AG08395 (cell line): ENCODE measurements around the gene RARS2.
A peak's percentile ranks its signal among the peaks of the same experiment; 100 is the strongest.
"Not testable (repeated sequence)": the region's sequence is repeated elsewhere in the genome, so short reads cannot be mapped to it uniquely, and the experiment has no call there.

ENCODE experiments used
- DNase-seq: peaks from one replicate; pipeline ENCODE4 v3.0.0; 2012; ENCODE audit warnings: mixed read lengths, low spot score

RARS2 gene

GRCh38 chr6:87589693-87590416 lies at the start of gene RARS2, which contains the start of gene ORC3:
Gene RARS2, minus strand, starts transcription at chr6:87589987. Its CDS starts 30 bp downstream, at chr6:87589957.
Gene ORC3, plus strand, starts transcription at chr6:87590135. Its CDS starts 34 bp downstream, at chr6:87590169.
- DNase-seq, result peak; percentile 99

- no peak for DNase-seq
Measured at GRCh38 chr6:87639373-87639772, 49.6 kb upstream of the RARS2 start.

- no peak for DNase-seq
Measured at GRCh38 chr6:87637106-87637505, 47.3 kb upstream of the RARS2 start.

- DNase-seq, result no peak
Measured at GRCh38 chr6:87636315-87636714, 46.5 kb upstream of the RARS2 start.

GRCh38 chr6:87633851-87634250 lies 44.1 kb upstream of the RARS2 start:
- no peak for DNase-seq

GRCh38 chr6:87630746-87631145 lies 41.0 kb upstream of the RARS2 start:
- no peak for DNase-seq

GRCh38 chr6:87628881-87629280 lies 39.1 kb upstream of the RARS2 start:
- peak; percentile 19 for DNase-seq

GRCh38 chr6:87628424-87628823 lies 38.6 kb upstream of the RARS2 start:
- no peak for DNase-seq

- no peak for DNase-seq
Measured at GRCh38 chr6:87623248-87623647, 33.5 kb upstream of the RARS2 start.

- DNase-seq, result no peak
Measured at GRCh38 chr6:87618531-87618930, 28.7 kb upstream of the RARS2 start.

GRCh38 chr6:87617405-87617804 lies 27.6 kb upstream of the RARS2 start:
- no peak for DNase-seq

- not testable (repeated sequence) for DNase-seq
Measured at GRCh38 chr6:87613018-87613417, 23.2 kb upstream of the RARS2 start.

- DNase-seq, result no peak
Measured at GRCh38 chr6:87608802-87609201, 19.0 kb upstream of the RARS2 start.

- DNase-seq, result no peak
Measured at GRCh38 chr6:87606199-87606598, 16.4 kb upstream of the RARS2 start.

- no peak for DNase-seq
Measured at GRCh38 chr6:87600576-87600975, 10.8 kb upstream of the RARS2 start.

- no peak for DNase-seq
Measured at GRCh38 chr6:87590990-87591389, 1.2 kb upstream of the RARS2 start.

GRCh38 chr6:87590417-87590880 lies 662 bp upstream of the RARS2 start:
- DNase-seq, result no peak

GRCh38 chr6:87588756-87589407 lies 905 bp downstream of the RARS2 start:
- DNase-seq, result peak; percentile 12

- DNase-seq, result no peak
Measured at GRCh38 chr6:87586371-87587077, 3.3 kb downstream of the RARS2 start.

- no peak for DNase-seq
Measured at GRCh38 chr6:87583822-87584221, 6.0 kb downstream of the RARS2 start.

- DNase-seq, result no peak
Measured at GRCh38 chr6:87575423-87575822, 14.4 kb downstream of the RARS2 start.

GRCh38 chr6:87574237-87574804 lies 15.5 kb downstream of the RARS2 start:
- no peak for DNase-seq
